GM18507 (cell line): ENCODE measurements around the gene TTBK2.

Experiments used
- DNase-seq: peaks from one replicate; pipeline ENCODE4 v3.0.0; 2011; ENCODE audit warnings: low read depth; ENCODE audit not compliant: insufficient read length; ENCODE audit errors: extremely low spot score
- FAIRE-seq: peaks from 2 replicates; lab custom pipeline; 2011; peaks lifted over from hg19 to GRCh38; lab: Jason Lieb, UNC

Gene TTBK2

GRCh38 chr15:42846647-42847046, 73.9 kb downstream of the TTBK2 start:
- FAIRE-seq (no peak), DNase-seq (no peak)

- DNase-seq (no peak), FAIRE-seq (no peak)
These were observed 75.0 kb downstream of the TTBK2 start for GRCh38 chr15:42845581-42845980.

GRCh38 chr15:42843699-42844098, 76.9 kb downstream of the TTBK2 start:
- FAIRE-seq: no peak

DNA sequence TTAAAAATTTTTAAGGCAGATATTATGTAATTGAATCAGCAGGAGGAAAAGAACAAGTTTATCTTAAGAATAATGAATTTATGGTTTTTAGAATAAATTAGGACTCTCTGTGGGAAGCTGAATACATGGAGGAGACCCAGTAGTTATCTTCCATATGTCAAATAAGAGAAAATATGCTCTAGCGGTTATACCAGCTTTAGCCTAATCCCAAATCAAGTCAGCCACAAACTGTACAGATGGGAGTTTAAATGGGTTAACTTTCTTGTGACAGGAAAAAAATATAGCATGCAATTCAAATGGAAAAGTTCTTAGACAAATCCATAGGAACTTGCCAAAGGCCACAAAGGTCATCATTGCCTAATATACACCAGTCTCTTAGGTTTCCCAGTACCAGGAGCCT, 84.3 kb downstream of the TTBK2 start:
- DNase-seq: no peak
- no peak for FAIRE-seq

More at GRCh38 chr15:42843699-42844098, 76.9 kb downstream of the TTBK2 start:
- DNase-seq: no peak

DNA sequence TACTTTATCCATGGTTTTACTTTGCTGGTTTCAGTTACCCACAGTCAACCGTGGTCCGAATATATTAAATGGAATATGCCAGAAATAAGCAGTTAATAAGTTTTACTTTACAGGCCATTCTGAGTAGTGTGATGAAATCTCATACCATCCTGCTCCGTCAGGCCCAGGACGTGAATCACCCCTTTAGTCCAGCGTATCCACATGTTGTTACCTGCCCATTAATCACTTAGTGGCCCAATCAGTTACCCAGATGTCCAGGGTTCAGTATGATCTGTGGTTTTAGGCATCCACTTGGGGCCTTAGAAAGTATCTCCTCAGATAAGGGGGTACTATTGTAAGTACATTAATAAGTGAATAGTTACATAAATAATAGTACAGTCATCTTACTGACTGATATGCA, 88.0 kb downstream of the TTBK2 start:
- no peak for FAIRE-seq
- DNase-seq: no peak

DNA sequence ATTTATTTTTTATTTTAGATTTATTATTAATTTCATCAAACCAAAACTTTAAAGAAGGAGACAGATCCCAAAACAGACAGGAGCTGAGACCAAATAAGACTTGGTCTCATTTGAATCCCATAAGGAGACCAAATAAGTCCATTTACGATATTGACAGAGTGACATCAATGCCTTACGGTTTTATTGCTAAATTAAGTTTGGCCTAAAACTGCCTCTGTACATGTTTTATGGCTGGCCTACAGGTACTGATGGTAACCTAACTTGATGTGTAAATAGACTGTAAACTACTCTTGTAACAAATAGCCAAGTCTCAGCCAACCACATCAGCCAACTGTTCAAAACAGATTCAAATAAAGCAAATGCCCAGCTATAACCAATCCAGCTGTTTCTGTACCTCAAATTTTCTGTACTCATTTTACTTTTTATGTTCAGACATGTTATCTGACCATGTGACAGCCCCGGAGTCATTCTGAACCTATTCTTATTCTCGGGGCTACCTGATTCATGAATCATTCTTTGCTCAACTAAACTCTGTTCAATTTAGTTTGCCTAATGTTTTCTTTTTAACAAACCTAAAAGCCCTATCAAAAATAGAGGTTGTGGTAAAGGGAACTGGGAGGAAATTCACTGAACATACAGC, 94.2 kb downstream of the TTBK2 start:
- FAIRE-seq (no peak), DNase-seq (no peak)

DNA sequence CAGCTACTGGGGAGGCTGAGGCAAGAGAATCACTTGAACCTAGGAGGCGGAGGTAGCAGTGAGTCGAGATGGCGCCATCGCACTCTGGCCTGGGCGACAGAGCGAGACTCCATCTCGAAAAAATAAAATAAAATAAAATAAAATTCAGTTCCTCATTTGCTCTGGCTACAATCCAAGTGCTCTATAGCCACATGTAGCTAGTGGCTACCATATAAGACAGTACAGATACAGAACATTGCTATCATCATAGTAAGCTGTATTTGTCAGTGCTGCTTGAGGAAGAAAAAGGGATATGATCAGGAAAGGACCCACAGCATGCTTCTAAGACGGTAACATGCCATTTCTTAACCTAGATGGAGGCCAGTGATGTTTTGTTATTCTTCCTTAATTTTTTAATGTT, 95.0 kb downstream of the TTBK2 start:
- FAIRE-seq (no peak), DNase-seq (no peak)

DNA sequence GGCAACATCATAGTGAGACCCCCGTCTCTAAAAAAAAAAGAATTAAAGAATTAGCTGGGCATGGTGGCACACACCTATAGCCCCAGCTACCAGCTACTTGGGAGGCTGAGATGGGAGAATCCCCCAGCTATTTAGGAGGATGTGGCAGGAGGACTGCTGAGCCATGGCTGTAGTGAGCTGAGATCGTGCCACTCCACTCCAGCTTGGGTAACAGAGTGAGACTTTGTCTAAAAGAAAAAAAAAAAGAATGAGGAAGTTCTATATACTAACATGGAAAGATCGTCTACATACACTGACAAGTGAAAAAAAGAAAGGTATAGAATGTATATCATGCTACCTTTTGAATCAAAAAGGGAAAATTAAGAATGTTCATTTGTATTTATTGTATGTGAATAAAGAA, 99.8 kb downstream of the TTBK2 start:
- no peak for DNase-seq
- FAIRE-seq: no peak

DNA sequence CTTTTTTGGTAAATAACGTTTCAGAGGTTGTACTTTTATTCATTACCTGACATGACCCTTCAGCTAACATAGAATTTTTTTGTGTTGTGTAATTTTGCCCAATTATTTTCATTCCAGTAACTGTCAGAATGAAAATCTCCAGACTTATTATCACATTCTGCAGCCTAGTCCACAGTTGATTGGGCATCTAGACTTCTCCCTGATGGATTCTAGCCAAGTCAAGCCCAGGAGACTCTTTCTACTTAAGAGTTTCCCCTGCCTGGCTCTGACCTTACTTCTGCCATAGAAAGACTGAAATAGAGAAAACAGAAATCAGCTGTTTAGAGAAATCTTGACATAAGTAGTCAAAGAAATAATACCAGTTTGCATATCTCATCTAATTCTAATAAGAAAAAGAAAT, 100.8 kb downstream of the TTBK2 start:
- FAIRE-seq: no peak
- DNase-seq: no peak

DNA sequence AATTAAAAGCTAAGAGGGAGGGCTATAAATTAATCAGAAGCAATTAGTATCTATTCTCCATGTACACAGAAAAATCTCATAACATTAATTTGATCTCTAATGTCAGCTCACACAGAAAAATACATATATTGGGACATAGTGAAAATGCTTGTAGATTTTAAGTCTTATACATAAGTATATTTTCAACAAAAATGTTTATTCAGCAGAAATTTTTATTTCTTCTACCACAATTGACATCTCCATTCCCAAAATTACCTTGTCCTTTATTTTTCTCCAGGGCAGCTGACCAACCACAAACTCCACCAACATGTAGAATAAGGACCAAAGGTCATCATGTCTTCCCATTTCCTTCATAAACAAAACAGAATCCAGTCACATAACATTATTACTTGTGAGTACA, 109.1 kb downstream of the TTBK2 start:
- no peak for FAIRE-seq

GRCh38 chr15:42808913-42809312, 111.7 kb downstream of the TTBK2 start:
- FAIRE-seq (no peak), DNase-seq (no peak)

More for the DNA sequence above, 109.1 kb downstream of the TTBK2 start:
- DNase-seq: no peak

DNA sequence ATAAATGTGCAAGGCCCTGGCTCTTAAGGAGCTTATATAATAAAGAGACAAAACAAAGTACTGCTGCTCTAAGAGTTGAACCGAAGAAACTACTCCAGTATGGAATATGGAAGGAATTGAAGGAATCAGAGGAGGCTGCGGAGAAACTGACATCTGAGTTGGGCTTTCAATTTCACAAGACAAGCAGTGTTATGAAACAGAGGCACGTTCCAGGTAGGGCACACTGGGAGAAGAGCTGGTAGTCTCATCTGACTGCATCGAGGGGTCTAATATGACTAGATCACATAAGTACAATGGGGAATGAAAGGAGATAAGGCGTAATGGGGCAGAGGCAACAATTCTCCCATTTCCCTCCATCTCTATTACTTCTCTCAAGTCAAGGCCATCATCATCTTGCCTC, 115.3 kb downstream of the TTBK2 start:
- DNase-seq: no peak
- FAIRE-seq: no peak

GRCh38 chr15:42804739-42805138, 115.8 kb downstream of the TTBK2 start:
- FAIRE-seq: no peak
- no peak for DNase-seq

DNA sequence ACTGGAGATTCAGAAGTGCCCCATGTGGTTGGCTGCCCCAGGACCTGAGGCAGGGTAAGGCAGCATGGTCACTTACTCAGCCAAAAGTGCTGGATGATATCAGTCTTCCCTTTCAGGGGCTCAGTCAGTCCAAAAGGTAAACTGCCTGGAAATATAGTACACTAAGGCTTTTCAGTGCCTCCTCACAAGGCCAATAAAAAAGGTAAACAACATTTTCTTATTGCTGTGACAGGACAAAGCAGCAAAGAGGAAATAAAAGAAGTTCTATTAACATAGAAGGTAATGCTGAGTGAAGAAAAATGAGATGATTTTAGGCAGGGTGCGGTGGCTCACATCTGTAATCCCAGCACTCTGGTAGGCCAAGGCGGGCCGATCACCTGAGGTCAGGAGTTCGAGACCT, 117.1 kb downstream of the TTBK2 start:
- no peak for FAIRE-seq
- no peak for DNase-seq

DNA sequence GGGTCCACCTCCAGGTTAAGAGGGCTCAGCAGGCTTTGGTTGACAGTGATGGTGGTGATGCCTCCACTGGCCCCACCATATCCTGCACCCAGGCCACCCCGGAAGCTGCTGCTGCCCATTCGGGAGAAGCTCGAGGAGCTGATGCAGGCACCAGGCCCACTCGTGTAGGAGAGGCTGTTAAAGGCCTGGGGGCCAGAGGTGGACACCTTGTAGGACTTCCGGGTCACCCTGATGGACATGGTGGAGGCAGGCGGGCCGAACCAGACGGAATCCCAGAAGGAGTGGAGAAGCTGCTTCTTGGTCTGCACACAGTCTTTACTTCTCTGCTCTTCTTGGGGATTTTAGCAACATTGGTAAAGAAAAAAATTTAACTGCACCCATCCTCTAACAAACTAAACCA, 118.4 kb downstream of the TTBK2 start:
- DNase-seq (no peak), FAIRE-seq (no peak)

DNA sequence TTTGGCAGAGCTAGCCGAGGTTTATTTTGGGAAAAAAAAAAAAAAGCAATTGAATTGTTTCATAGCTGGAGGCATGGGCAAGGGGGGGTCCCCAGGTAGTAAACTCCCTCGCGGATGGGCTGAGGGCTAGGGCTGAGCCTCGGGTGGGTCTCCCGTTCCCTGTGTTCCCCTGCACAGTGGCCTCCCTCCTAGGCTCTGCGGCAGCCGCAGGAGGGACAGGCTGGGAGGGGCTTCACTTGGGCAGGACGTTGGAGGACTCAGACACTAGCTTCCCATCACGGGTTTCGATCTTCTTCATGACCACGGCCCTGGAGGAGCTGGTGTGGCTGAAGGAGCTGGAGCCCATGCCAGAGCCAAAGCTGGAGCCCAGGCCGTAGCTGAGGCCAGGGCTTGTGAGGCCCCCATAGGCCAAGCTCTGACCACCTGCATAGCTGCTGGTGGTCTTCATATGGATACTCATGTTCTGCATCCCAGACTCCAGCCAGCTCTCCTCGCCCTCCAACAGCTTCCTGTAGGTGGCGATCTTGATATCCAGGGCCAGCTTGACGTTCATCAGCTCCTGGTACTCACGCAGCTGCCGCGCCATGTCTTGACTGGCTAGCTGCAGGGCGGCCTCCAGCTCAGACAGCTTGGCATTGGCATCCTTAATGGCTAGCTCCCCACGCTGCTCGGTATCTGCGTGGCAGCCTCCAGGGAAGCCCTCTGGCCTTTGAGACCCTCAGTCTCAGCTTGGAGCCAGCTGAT, 119.7 kb downstream of the TTBK2 start:
- DNase-seq: no peak
- no peak for FAIRE-seq

DNA sequence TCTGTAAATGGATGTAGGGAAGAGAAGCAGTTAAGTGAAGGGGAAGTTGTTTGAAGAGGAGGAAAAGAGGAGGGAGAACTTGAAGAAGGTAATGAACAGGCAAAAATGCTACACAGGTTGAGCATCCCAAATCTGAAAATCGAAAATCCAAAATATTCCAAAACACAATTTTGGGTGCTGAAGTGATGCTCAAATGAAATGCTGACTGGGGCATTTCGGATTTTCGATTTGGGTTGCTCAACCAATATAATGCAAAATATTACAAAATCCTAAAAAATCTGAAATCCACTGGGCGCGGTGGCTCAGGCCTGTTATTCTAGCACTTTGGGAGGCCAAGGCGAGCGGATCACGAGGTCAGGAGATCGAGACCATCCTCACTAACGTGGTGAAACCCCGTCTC, 121.8 kb downstream of the TTBK2 start:
- DNase-seq (no peak), FAIRE-seq (no peak)

DNA sequence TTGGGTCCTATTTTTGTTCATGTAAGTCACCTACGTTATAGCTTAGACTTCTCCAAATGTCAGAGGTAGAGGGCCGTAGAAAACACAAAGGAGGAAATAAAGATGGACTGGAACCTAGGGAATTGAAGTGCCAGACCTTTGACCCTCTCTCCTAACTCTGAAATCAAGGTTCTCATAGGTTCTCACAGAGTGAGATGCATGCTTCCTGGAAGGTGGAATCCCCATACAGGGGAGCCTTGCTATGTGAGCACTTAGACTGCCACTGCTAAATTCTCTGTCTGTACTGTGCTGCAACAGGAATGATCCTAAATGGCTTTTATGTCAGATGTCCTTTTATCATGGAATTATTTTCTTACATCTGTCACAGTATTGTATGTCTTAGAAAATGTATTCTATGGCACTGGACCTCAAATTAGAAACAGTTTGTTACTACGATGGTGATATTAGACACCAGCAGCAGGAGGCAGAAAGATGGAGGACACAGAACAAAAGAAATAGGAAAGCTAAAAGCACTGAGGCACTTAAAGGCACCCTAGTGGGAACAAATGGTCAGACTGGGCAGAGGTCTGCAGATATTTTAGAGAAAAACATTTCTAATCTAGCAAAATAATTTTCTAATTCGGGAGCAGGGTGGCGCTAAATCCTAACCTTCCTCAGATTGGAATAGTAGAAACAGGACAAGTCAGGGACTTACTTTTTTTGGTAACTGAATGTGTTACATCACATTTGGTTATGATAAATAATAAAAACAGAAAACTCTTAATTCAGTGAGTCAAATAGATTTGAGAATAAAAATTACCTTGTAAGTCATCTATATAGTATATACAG, 123.4 kb downstream of the TTBK2 start:
- FAIRE-seq: no peak

DNA sequence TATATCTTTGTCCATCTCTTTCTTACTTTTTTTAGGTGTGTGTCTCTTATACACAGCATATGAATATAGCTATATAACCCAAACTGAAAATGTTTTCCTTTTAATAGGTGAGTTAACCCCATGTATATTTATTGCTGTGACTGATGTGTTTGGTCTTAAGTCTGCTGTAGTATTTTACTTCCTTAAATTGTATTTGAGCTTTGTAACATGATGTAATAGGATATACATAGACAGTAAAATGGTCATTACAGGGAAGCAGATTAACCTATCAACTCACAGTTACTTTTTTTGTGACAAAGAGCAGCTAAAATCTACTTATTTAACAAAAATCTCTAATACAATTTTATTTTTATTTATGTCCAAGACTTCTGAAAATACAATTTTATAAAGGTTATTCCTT, 131.9 kb downstream of the TTBK2 start:
- FAIRE-seq: no peak
- DNase-seq: no peak

More for the DNA sequence above, 123.4 kb downstream of the TTBK2 start:
- DNase-seq: no peak

DNA sequence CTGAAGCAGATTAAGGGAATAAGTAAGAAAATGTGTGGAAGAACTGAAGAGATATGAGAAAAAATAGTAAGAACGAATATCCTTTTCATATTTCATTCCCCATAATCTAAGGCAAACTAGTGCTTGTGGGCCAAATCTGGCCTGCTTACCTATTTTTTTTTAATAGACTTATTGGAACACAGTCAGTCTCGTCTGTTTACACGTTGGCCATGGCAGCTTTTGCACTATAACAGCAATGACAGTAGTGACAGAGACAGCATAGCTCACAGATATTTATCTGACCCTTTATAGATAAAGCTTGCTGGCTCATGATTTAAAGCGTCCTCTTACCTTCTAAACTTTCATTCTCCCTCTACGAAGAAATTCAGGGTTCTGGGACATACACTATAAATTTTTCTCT, 133.6 kb downstream of the TTBK2 start:
- DNase-seq: no peak
- FAIRE-seq: no peak

DNA sequence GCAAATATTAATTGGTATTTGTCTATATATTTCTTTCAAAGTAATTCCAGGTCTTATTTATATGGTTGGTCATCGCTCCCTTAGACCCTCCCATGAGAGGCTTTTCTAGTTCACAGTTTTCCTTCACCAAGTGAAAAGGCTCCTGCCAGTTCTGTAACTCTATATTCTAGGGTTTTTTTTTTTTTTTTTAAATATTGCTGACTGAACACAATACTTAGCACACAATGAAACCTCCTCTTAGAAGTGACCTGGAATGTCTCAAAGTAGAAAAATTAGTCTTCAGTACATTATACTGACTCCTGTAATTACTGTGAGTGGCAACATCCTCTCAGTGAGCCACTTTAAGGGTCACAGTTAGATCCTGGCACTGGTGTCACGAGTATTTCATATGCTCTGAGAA, 135.0 kb downstream of the TTBK2 start:
- FAIRE-seq (no peak), DNase-seq (no peak)
